WTC11 (cell line): ENCODE measurements around the gene FOXP1. TPM values are rescaled to one million over a fixed set of nuclear protein-coding genes. Genes with fewer than 3 reads are reported as not detected.
A peak's percentile ranks its signal among the peaks of the same experiment; 100 is the strongest.

ENCODE experiments used
- ATAC-seq: fragments of 200-7000 bp; cut with Tn5 transposase; 2 replicates; pipeline ENCODE4 v1.10.0; 2021; ENCODE audit warnings: mild to moderate bottlenecking, moderate library complexity
- CTCF ChIA-PET: fragments of 300-600 bp; sonication (Branson Sonifier 250); formaldehyde crosslinking; loops from one replicate; lab custom pipeline; 2021; ENCODE audit warnings: antibody characterized with exemption; lab: Charles Lee
- POLR2A ChIA-PET: fragments of 350-600 bp; sonication (Branson Sonifier 250); formaldehyde crosslinking; loops from one replicate; lab custom pipeline; 2021; ENCODE audit warnings: antibody characterized with exemption; lab: Charles Lee
- DNase-seq: peaks from one replicate; pipeline ENCODE4 v3.0.0; 2021; ENCODE audit warnings: low spot score
- H3K27ac Mint-ChIP-seq: 2 replicates; pipeline ENCODE4 v1.8.0; 2021; ENCODE audit warnings: mixed read lengths
- H3K27me3 Mint-ChIP-seq: 2 replicates; pipeline ENCODE4 v1.8.0; 2021; ENCODE audit warnings: low read depth, mild to moderate bottlenecking, moderate library complexity, mixed read lengths
- H3K36me3 Mint-ChIP-seq: 2 replicates; pipeline ENCODE4 v1.8.0; 2021; ENCODE audit warnings: mixed read lengths
- H3K4me1 Mint-ChIP-seq: 2 replicates; pipeline ENCODE4 v1.8.0; 2022; ENCODE audit warnings: mixed read lengths
- H3K4me3 Mint-ChIP-seq: 2 replicates; pipeline ENCODE4 v1.8.0; 2021; ENCODE audit warnings: mild to moderate bottlenecking, moderate library complexity, mixed read lengths
- H3K9me3 Mint-ChIP-seq: 2 replicates; pipeline ENCODE4 v1.8.0; 2021; ENCODE audit warnings: mixed read lengths
- ARID4B ChIP-seq: sonication (generic); formaldehyde crosslinking; IDR thresholded peaks from 2 replicates; pipeline ENCODE4 v1.8.0; 2023; ENCODE audit warnings: missing genetic modification reagents, mild to moderate bottlenecking, borderline replicate concordance
- ATF2 ChIP-seq: sonication (generic); formaldehyde crosslinking; IDR thresholded peaks from 2 replicates; pipeline ENCODE4 v1.8.1; 2022; ENCODE audit warnings: low read depth, missing genetic modification reagents, borderline replicate concordance
- ATF3 ChIP-seq: sonication (generic); formaldehyde crosslinking; conservative IDR thresholded peaks from 2 replicates; pipeline ENCODE4 v1.8.1; 2022; ENCODE audit warnings: mild to moderate bottlenecking, missing genetic modification reagents
- CDX4 ChIP-seq: fragments of 250-450 bp; sonication (Bioruptor Pico); IDR thresholded peaks from 2 replicates; pipeline ENCODE4 v1.9.0; 2021; ENCODE audit warnings: moderate library complexity, mild to moderate bottlenecking, inconsistent platforms, borderline replicate concordance
- CREB1 ChIP-seq: sonication (generic); formaldehyde crosslinking; IDR thresholded peaks from 2 replicates; pipeline ENCODE4 v1.8.0; 2023; ENCODE audit warnings: mild to moderate bottlenecking, missing genetic modification reagents
- ELF4 ChIP-seq: sonication (generic); formaldehyde crosslinking; IDR thresholded peaks from 2 replicates; pipeline ENCODE4 v1.8.1; 2022; ENCODE audit warnings: low read depth, mild to moderate bottlenecking, moderate library complexity, missing genetic modification reagents
- HMGA2 ChIP-seq: fragments of 250-450 bp; sonication (Bioruptor Pico); IDR thresholded peaks from 2 replicates; pipeline ENCODE4 v1.4.0; 2021; ENCODE audit warnings: mild to moderate bottlenecking, moderate library complexity
- MXD4 ChIP-seq: fragments of 250-450 bp; sonication (Bioruptor Pico); IDR thresholded peaks from 2 replicates; pipeline ENCODE4 v1.8.0; 2021; ENCODE audit warnings: mild to moderate bottlenecking, moderate library complexity, borderline replicate concordance
- MYBL2 ChIP-seq: sonication (generic); formaldehyde crosslinking; IDR thresholded peaks from 2 replicates; pipeline ENCODE4 v1.8.1; 2023; ENCODE audit warnings: mild to moderate bottlenecking, moderate library complexity, missing genetic modification reagents
- OVOL2 ChIP-seq: fragments of 250-450 bp; sonication (Bioruptor Pico); IDR thresholded peaks from 2 replicates; pipeline ENCODE4 v1.9.0; 2021; ENCODE audit warnings: mild to moderate bottlenecking, borderline replicate concordance
- RORB ChIP-seq: fragments of 250-450 bp; sonication (Bioruptor Pico); IDR thresholded peaks from 2 replicates; pipeline ENCODE4 v1.9.0; 2021; ENCODE audit warnings: mild to moderate bottlenecking
- SMAD4 ChIP-seq: sonication (generic); formaldehyde crosslinking; IDR thresholded peaks from 2 replicates; pipeline ENCODE4 v1.8.0; 2022; ENCODE audit warnings: mild to moderate bottlenecking, missing genetic modification reagents
- SOX15 ChIP-seq: fragments of 250-450 bp; sonication (Bioruptor Pico); IDR thresholded peaks from 2 replicates; pipeline ENCODE4 v1.9.0; 2021; ENCODE audit warnings: mild to moderate bottlenecking
- TP53 ChIP-seq: sonication (generic); formaldehyde crosslinking; IDR thresholded peaks from 2 replicates; pipeline ENCODE4 v1.8.1; 2023; ENCODE audit warnings: mild to moderate bottlenecking, missing genetic modification reagents
- ZNF219 ChIP-seq: sonication (generic); formaldehyde crosslinking; IDR thresholded peaks from 2 replicates; pipeline ENCODE4 v1.8.0; 2023; ENCODE audit warnings: missing genetic modification reagents, mild to moderate bottlenecking, borderline replicate concordance
- ZNF263 ChIP-seq: sonication (generic); formaldehyde crosslinking; IDR thresholded peaks from 2 replicates; pipeline ENCODE4 v1.8.1; 2022; ENCODE audit warnings: low read depth, mild to moderate bottlenecking, moderate library complexity, missing genetic modification reagents
- ZNF423 ChIP-seq: fragments of 250-450 bp; sonication (Bioruptor Pico); IDR thresholded peaks from 2 replicates; pipeline ENCODE4 v2.1.2; 2022; ENCODE audit warnings: mild to moderate bottlenecking, moderate library complexity
- ZNF671 ChIP-seq: fragments of 250-450 bp; sonication (Bioruptor Pico); IDR thresholded peaks from 2 replicates; pipeline ENCODE4 v1.8.0; 2021; ENCODE audit warnings: mild to moderate bottlenecking
- total RNA-seq: library from RNA; stranded (reverse); gene quantifications from 3 replicates; pipeline ENCODE4 v1.2.3, GENCODE V29; 2021
- TF ChIP-seq, protein P1 (sequence below): sonication (generic); formaldehyde crosslinking; IDR thresholded peaks from 2 replicates; pipeline ENCODE4 v1.8.1; 2023; ENCODE audit warnings: mild to moderate bottlenecking, missing genetic modification reagents, moderate library complexity
- TF ChIP-seq, protein P2 (sequence below): sonication (generic); formaldehyde crosslinking; IDR thresholded peaks from 2 replicates; pipeline ENCODE4 v1.8.1; 2022; ENCODE audit warnings: low read depth, mild to moderate bottlenecking, moderate library complexity, missing genetic modification reagents, borderline replicate concordance
- TF ChIP-seq, protein P3 (sequence below): sonication (generic); formaldehyde crosslinking; IDR thresholded peaks from 2 replicates; pipeline ENCODE4 v1.8.1; 2023; ENCODE audit warnings: mild to moderate bottlenecking, missing genetic modification reagents

FOXP1 gene
- total RNA-seq, 1 experiment from 2014 or later, result 25.8 TPM

DNA sequence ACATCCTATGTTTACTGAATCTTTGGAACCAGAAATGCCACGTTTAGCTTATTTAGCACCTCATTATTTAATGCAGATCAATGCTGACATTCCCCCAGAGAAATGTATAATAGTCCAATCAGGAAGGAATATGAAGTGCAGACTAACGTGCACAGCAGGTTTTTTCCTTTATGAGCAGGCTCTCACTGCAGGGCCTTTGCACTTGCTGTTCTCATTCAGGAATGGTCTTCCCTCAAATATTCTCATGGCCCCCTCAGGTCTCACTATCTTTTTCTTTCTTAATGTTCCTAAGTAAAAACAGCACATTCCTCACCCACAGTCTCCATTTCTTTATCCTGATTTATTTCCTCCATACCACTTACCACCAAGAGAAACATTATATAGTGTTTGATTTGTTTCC is 174.6 kb downstream of the FOXP1 start:
- ATAC-seq (no peak), DNase-seq (no peak)
- Mint-ChIP-seq H3K9me3 (no peaks in the 10 kb centered on the region), H3K4me1 (peaks cover 34% of the 10 kb centered on the region), H3K36me3 (no peaks in the 10 kb centered on the region), H3K27ac (no peak overlapping the region), H3K27me3 (no peaks in the 10 kb centered on the region), H3K4me3 (no peak overlapping the region)
- POLR2A ChIA-PET, result no interaction called here
- no peak for TF ChIP-seq ZNF263 (CRISPR knock-in tag)
- no peak for TF ChIP-seq CDX4 (CRISPR knock-in tag)
- no peak for TF ChIP-seq MYBL2 (CRISPR knock-in tag)
- no peak for TF ChIP-seq OVOL2
- CTCF ChIA-PET, result no interaction called here

GRCh38 chr3:71407823-71408222 is 175.7 kb downstream of the FOXP1 start:
- Mint-ChIP-seq H3K27me3 (no peaks in the 10 kb centered on the region), H3K9me3 (no peaks in the 10 kb centered on the region), H3K4me1 (peaks cover 34% of the 10 kb centered on the region), H3K27ac (peak overlapping the region; percentile 38), H3K4me3 (no peak overlapping the region), H3K36me3 (no peaks in the 10 kb centered on the region)
- ChIA-PET CTCF (no interaction called here), POLR2A (no interaction called here)
- DNase-seq (no peak), ATAC-seq (peak; percentile 78)
- TF ChIP-seq, protein P1, sequence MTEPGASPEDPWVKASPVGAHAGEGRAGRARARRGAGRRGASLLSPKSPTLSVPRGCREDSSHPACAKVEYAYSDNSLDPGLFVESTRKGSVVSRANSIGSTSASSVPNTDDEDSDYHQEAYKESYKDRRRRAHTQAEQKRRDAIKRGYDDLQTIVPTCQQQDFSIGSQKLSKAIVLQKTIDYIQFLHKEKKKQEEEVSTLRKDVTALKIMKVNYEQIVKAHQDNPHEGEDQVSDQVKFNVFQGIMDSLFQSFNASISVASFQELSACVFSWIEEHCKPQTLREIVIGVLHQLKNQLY (CRISPR knock-in tag), result no peak
- no peak for TF ChIP-seq OVOL2
- TF ChIP-seq RORB (CRISPR knock-in tag), result no peak
- no peak for TF ChIP-seq ELF4 (CRISPR knock-in tag)
- no peak for TF ChIP-seq SOX15 (CRISPR knock-in tag)
- TF ChIP-seq, protein P2, sequence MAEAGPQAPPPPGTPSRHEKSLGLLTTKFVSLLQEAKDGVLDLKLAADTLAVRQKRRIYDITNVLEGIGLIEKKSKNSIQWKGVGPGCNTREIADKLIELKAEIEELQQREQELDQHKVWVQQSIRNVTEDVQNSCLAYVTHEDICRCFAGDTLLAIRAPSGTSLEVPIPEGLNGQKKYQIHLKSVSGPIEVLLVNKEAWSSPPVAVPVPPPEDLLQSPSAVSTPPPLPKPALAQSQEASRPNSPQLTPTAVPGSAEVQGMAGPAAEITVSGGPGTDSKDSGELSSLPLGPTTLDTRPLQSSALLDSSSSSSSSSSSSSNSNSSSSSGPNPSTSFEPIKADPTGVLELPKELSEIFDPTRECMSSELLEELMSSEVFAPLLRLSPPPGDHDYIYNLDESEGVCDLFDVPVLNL (CRISPR knock-in tag), result no peak

DNA sequence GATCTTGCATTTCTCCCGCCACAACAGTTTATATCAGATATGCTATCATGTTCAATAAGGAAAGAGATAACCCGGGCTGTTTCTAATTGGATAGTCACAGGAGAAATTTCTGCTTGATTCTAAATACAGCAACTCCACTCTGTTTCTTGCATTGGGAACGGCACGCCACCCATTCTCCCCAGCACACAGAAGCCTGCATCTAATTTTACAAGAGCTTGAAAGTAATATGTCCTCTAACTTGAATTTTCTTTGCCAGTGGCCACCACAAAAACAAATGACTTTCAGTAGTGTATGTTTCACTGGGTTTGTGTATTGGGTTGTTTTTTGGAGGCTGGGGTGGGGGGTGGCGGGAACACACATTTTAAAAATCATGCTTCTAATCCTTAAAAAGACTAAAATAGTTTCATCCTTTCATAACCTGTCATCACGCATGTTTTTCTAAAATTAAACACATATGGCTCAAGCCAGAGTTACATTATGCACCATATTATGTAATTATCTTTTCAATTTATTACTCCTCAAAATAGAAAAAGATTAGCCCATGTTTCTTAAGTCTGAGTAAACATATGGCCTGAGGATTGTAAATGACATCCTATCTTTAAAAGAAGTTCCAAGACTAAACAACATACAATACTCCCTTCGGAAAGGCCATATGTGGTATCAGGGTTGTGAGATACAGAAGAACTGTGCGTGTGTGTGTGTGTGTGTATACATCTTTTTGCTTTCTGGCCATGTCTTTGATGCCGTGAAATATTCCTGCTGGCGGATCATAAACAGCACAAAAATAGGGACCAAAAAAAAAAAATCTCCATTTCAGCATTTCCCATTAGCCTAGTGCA is 176.3 kb downstream of the FOXP1 start:
- H3K4me1 Mint-ChIP-seq, result peaks cover 34% of the 10 kb centered on the region
- no peaks in the 10 kb centered on the region for H3K27me3 Mint-ChIP-seq
- ATAC-seq (no peak), DNase-seq (no peak)
- ChIA-PET CTCF (interaction anchor here (2.5 kb wide), 1 partner anchor 11 kb away, joined by 9 read pairs; no protein-coding TSS in a partner anchor), POLR2A (no interaction called here)
- no peak overlapping the region for H3K27ac Mint-ChIP-seq
- H3K36me3 Mint-ChIP-seq, result no peaks in the 10 kb centered on the region
- no peaks in the 10 kb centered on the region for H3K9me3 Mint-ChIP-seq
- H3K4me3 Mint-ChIP-seq, result no peak overlapping the region
- TF ChIP-seq CREB1 (CRISPR knock-in tag), result no peak
- TF ChIP-seq TP53 (CRISPR knock-in tag), result no peak
- TF ChIP-seq MYBL2 (CRISPR knock-in tag), result no peak
- TF ChIP-seq ATF3 (CRISPR knock-in tag), result no peak
- TF ChIP-seq ZNF219 (CRISPR knock-in tag), result no peak
- TF ChIP-seq SMAD4 (CRISPR knock-in tag), result no peak
- no peak for TF ChIP-seq ZNF671 (CRISPR knock-in tag)
- no peak for TF ChIP-seq MXD4 (CRISPR knock-in tag)
- no peak for TF ChIP-seq ZNF423
- no peak for TF ChIP-seq HMGA2 (CRISPR knock-in tag)
- TF ChIP-seq ARID4B (CRISPR knock-in tag), result no peak
- TF ChIP-seq ATF2 (CRISPR knock-in tag), result no peak
- TF ChIP-seq, protein P3, sequence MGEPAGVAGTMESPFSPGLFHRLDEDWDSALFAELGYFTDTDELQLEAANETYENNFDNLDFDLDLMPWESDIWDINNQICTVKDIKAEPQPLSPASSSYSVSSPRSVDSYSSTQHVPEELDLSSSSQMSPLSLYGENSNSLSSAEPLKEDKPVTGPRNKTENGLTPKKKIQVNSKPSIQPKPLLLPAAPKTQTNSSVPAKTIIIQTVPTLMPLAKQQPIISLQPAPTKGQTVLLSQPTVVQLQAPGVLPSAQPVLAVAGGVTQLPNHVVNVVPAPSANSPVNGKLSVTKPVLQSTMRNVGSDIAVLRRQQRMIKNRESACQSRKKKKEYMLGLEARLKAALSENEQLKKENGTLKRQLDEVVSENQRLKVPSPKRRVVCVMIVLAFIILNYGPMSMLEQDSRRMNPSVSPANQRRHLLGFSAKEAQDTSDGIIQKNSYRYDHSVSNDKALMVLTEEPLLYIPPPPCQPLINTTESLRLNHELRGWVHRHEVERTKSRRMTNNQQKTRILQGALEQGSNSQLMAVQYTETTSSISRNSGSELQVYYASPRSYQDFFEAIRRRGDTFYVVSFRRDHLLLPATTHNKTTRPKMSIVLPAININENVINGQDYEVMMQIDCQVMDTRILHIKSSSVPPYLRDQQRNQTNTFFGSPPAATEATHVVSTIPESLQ, result no peak
- TF ChIP-seq OVOL2, result no peak
